CD4-positive, alpha-beta T cell treated with Interleukin-1 beta for 1 hour (primary cell): ENCODE results near the gene EIF1AD.

Experiments used
- DNase-seq, 2 donors: peaks; one replicate each; pipeline ENCODE4 v3.0.0-alpha.2; 2020 to 2022

The EIF1AD gene

GRCh38 chr11:66002648-66003225 is 780 bp upstream of the EIF1AD start:
- no peak for DNase-seq

- DNase-seq, result no peak
These were observed 4.7 kb downstream of the EIF1AD start for GRCh38 chr11:65997286-65997685.

GRCh38 chr11:65992056-65992455 is 9.9 kb downstream of the EIF1AD start:
- no peak for DNase-seq

- peak; percentile 93 to 96 for DNase-seq
These were observed 13.0 kb downstream of the EIF1AD start for GRCh38 chr11:65988791-65989592.

- DNase-seq, result no peak
These were observed 14.6 kb downstream of the EIF1AD start for GRCh38 chr11:65987336-65987735.

GRCh38 chr11:65983589-65983987 is 18.4 kb downstream of the EIF1AD start:
- DNase-seq, result no peak

- DNase-seq, result no peak
These were observed 19.0 kb downstream of the EIF1AD start for GRCh38 chr11:65982824-65983588.

GRCh38 chr11:65981972-65982823 is 19.8 kb downstream of the EIF1AD start:
- no peak for DNase-seq

GRCh38 chr11:65981101-65981740 is 20.7 kb downstream of the EIF1AD start:
- no peak for DNase-seq

- DNase-seq, result no peak
These were observed 22.6 kb downstream of the EIF1AD start for GRCh38 chr11:65979261-65979759.

GRCh38 chr11:65978391-65979238 is 23.3 kb downstream of the EIF1AD start:
- no peak for DNase-seq

GRCh38 chr11:65977621-65978390 is 24.2 kb downstream of the EIF1AD start:
- DNase-seq, result no peak

GRCh38 chr11:65976216-65977176 is 25.5 kb downstream of the EIF1AD start:
- DNase-seq, result no peak

- no peak for DNase-seq
These were observed 26.2 kb downstream of the EIF1AD start for GRCh38 chr11:65975771-65976170.

- no peak for DNase-seq
These were observed 28.4 kb downstream of the EIF1AD start for GRCh38 chr11:65973439-65974110.

GRCh38 chr11:65972116-65972515 is 29.8 kb downstream of the EIF1AD start:
- DNase-seq, result no peak

- no peak for DNase-seq
These were observed 33.1 kb downstream of the EIF1AD start for GRCh38 chr11:65968600-65969482.
